ENCODE measurements around the gene NUMB. TPM values are rescaled to one million over a fixed set of nuclear protein-coding genes. Genes with fewer than 3 reads are reported as not detected.

The NUMB gene
- total and polyA plus RNA-seq, 12 donors, result 24.6 to 63.3 (median 48.4) TPM

- DNase-seq, result peak in 3 of 7 donors; percentile 29 to 49 (median 34)
- intact Hi-C loops (cut with DNase I), result no loop called here
These were observed 226.1 kb downstream of the NUMB start for GRCh38 chr14:73231981-73232851.

GRCh38 chr14:73230051-73230450 is 228.3 kb downstream of the NUMB start:
- 90 to 97% (median 95%) methylated on average over 6 of the region's 6 CpGs for WGBS, 4 donors
- H3K4me3 ChIP-seq, result no peak overlapping the region
- peaks cover 4 to 12% of the 10 kb centered on the region in 2 donors for H3K4me1 ChIP-seq (replicated peaks in 1 of 2)
- H3K9me3 ChIP-seq (replicated peaks in 1 of 3), result no peaks in the 10 kb centered on the region
- TF ChIP-seq CTCF (IDR thresholded peaks at IDR 0.05) (no peak), POLR2A (IDR thresholded peaks at IDR 0.05) (no peak)
- intact Hi-C loops (cut with DNase I), result no loop called here
- no peak overlapping the region for H3K27ac ChIP-seq
- peak in 1 of 7 donors; percentile 34 for DNase-seq
- no peaks in the 10 kb centered on the region for H3K36me3 ChIP-seq (replicated peaks in 1 of 2)
- no peaks in the 10 kb centered on the region for H3K27me3 ChIP-seq

More at GRCh38 chr14:73231981-73232851, 226.1 kb downstream of the NUMB start:
- Histone ChIP-seq H3K4me1 (replicated peaks in 1 of 2) (peaks cover 5 to 18% of the 10 kb centered on the region in 2 donors), H3K4me3 (no peak overlapping the region), H3K27ac (peak overlapping the region in 2 of 5 donors; percentile 40 to 47), H3K9me3 (replicated peaks in 1 of 3) (no peaks in the 10 kb centered on the region), H3K36me3 (replicated peaks in 1 of 2) (no peaks in the 10 kb centered on the region), H3K27me3 (no peaks in the 10 kb centered on the region)
- WGBS, 4 donors, result 59 to 66% (median 62%) methylated on average over 12 to 19 of the region's 19 CpGs
- TF ChIP-seq POLR2A (IDR thresholded peaks at IDR 0.05) (no peak), CTCF (IDR thresholded peaks at IDR 0.05) (peak in 1 of 6 experiments; percentile 8)

- peak in 6 of 7 donors; percentile 50 to 67 (median 64) for DNase-seq
- no peaks in the 10 kb centered on the region for H3K36me3 ChIP-seq (replicated peaks in 1 of 2)
- H3K4me1 ChIP-seq (replicated peaks in 1 of 2), result peaks cover 4 to 12% of the 10 kb centered on the region in 2 donors
- H3K27ac ChIP-seq, result peak overlapping the region in 1 of 5 donors; percentile 55
- 51 to 59% (median 53%) methylated on average over 23 to 25 of the region's 25 CpGs for WGBS, 4 donors
- intact Hi-C loops (cut with DNase I), result no loop called here
- TF ChIP-seq POLR2A (IDR thresholded peaks at IDR 0.05) (no peak), CTCF (IDR thresholded peaks at IDR 0.05) (no peak)
- no peaks in the 10 kb centered on the region for H3K27me3 ChIP-seq
- no peak overlapping the region for H3K4me3 ChIP-seq
- no peaks in the 10 kb centered on the region for H3K9me3 ChIP-seq (replicated peaks in 1 of 3)
These were observed 230.2 kb downstream of the NUMB start for GRCh38 chr14:73227812-73228781.

GRCh38 chr14:73225496-73225895 is 232.8 kb downstream of the NUMB start:
- Histone ChIP-seq H3K4me3 (no peak overlapping the region), H3K27ac (no peak overlapping the region), H3K4me1 (replicated peaks in 1 of 2) (peaks cover 4 to 12% of the 10 kb centered on the region in 2 donors), H3K9me3 (replicated peaks in 1 of 3) (no peaks in the 10 kb centered on the region), H3K36me3 (replicated peaks in 1 of 2) (peaks cover 0 to 12% of the 10 kb centered on the region in 2 donors), H3K27me3 (no peaks in the 10 kb centered on the region)
- TF ChIP-seq CTCF (IDR thresholded peaks at IDR 0.05), result no peak
- TF ChIP-seq POLR2A (IDR thresholded peaks at IDR 0.05), result no peak
- intact Hi-C loops (cut with DNase I), result no loop called here
- 86 to 95% (median 88%) methylated on average over 4 of the region's 4 CpGs for WGBS, 4 donors
- no peak for DNase-seq

Data from adrenal gland (tissue), 12 donors.